NCI-H146 treated with DMSO at 0.1 percent for 48 hours (cell line): Measurements from ENCODE around the gene PRKAB1.

Experiments
- DNase-seq: peaks from one replicate; lab custom pipeline; 2025; ENCODE audit not compliant: unreplicated experiment; lab: John Stamatoyannopoulos, UW

The PRKAB1 gene

DNA sequence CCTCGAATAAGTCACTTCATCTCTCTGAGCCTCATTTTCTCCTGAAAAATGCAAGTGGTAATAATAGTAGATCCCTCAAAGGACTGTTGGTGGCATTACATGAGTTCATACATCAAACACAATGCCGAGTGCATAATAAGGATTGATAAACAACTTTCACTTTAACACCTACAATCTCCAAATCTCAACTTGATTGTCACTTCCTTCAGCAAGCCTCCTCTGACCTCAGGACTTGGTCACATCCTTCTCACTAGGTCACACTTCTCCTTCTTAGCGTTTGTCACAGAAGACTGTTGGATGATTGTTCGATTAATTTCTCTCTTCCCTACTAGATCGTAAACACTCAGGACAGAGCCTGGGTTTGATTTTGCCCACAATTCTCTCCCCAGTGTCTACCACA is 7.9 kb upstream of the PRKAB1 start:
- DNase-seq, result no peak

- DNase-seq, result peak; percentile 27
Observed at GRCh38 chr12:119661882-119662281, 6.1 kb upstream of the PRKAB1 start.

DNA sequence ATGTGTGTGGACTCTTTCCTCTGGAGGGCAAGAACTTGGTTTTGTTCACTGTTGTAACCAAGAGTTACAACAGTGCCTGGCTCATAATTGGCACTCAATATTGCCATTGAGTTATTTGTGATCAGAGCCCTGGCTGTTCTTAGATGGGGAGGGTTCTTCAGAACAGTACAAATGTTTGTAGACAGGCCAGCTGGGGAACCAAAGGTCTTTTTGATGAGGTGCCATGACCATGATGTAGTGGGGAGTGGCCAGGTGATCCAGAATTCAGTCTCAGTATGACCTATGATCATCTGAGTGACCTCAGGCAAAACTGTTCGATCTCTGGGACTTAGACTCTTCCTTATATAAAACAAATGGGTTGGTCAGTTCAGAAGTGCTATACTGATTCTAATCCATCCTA is 3.3 kb upstream of the PRKAB1 start:
- DNase-seq, result no peak

DNA sequence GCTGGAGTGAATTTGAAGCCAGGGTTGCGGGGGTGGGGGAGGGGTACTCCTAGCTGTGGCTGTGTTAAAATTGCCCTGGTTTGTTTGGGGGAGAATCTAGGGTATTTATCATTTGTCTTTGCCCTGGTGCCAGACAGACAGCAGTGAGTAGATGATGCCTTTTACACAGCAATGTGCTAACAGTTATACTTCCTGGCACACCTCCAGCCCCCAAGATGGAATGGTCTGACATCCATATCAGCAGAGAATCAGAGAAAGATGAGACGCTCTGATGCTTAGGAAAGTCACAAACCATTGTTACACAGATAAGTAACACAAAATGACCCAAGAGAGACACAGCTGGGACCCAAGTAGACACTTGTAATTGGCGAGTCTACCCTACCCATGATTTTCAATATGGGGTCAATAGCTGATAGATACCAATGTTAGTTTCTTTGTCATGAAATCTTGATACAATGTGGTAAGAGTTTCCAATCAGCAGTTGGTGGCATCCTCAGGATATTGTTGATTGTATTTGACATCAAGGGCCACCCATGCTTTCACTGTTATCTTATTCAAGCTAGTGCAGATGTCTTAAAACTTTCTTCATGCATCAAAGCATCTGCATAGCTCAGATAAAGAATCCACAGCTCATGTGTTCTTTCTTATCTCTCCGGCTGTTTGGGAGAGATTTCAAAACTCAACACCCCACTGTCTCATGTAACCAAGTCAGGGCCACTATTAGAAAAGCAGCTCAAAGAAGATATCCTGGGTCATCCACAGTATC is 2.6 kb upstream of the PRKAB1 start:
- no peak for DNase-seq

- DNase-seq, result no peak
Observed at GRCh38 chr12:119666226-119666795, 1.6 kb upstream of the PRKAB1 start.

DNA sequence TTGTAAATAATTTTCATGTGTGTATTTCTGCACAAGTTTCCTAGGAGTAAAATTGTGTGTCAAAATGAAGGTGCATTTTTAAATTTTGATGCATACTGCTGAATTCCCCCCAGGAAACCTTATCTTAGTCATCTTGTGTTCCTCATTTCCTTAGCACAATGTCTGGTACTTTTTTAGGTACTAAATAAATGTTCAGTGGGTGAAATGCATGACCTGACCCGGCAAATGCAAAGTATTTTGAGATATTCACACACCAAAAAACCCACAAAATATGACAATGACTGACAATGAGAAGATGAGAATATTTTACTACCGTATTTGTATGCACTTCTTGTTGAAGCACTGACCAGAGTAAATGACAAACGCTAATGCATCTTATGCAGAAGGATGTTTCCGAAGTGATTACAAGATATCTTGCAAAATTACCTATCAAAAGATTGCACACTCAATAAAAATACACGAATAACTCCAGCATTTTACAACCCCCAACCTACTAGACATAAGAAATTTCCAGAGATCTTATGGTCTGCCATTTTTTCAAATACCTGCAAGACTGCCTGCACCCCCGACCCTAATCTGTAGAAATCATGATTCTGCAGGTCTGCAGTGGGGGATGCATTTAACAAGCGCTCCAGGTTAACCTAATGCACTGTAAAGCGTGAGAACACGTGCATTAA is 895 bp upstream of the PRKAB1 start:
- no peak for DNase-seq

- peak; percentile 8 for DNase-seq
Observed at GRCh38 chr12:119668324-119668841, 450 bp downstream of the PRKAB1 start.

GRCh38 chr12:119669744-119670472 is 2.0 kb downstream of the PRKAB1 start:
- peak; percentile 75 for DNase-seq

DNA sequence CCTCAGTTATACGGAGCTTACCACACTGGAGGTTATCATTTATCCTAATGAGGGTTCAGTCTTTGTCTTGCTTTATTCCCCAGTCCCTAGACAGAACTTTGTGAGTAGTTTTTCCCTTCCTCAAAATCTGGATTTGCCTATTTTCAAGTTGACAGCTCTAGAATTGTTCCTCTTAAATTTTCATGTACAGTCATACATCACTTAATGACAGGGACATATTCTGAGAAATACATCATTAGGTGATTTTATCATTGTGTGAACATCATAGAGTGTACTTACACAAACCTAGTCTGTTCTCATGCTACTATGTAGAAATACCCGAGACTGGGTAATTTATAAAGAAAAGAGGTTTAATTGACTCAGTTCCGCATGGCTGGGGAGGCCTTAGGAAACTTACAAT is 3.1 kb downstream of the PRKAB1 start:
- DNase-seq, result no peak

GRCh38 chr12:119672194-119672593 is 4.3 kb downstream of the PRKAB1 start:
- DNase-seq, result no peak

- no peak for DNase-seq
Observed at GRCh38 chr12:119673634-119674033, 5.7 kb downstream of the PRKAB1 start.

DNA sequence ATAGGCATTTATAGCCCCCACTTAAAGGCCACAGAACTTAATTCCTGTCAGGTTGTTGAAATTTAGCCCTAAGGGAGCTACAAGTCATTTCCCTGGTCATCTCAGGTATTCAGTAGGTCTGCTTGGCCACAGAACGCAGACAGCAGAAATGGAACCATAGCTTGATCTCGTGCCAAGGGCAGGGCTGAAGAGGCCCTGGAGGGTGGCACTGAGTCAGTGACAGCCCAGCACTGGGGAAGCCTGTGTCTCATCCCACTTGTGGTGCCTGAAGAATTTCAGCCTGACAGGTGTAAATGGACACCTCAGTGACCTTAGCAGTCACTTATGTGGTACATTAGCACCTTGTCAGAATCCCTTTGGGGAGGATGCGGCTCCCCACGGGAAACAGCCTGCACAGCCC is 6.6 kb downstream of the PRKAB1 start:
- DNase-seq, result no peak

DNA sequence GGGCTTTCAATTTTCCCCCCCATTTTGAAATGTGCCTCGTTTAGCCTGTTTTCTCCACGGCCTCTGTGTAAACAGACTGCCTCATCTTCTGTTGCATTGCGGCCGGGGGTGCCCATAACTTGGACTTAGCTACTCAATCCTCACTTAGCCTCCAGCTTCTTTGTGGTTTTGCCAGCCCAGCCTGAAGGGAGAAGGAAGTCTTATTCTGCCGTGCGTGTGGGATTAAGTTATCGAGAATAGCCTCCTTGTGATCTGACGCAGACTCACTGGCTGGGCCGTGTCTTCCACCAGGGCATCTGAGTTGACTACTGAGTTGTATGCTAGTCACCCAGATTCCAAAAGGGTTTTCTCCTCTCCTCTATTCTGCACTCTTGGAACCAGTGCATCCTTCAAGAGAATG is 8.1 kb downstream of the PRKAB1 start:
- DNase-seq, result no peak

DNA sequence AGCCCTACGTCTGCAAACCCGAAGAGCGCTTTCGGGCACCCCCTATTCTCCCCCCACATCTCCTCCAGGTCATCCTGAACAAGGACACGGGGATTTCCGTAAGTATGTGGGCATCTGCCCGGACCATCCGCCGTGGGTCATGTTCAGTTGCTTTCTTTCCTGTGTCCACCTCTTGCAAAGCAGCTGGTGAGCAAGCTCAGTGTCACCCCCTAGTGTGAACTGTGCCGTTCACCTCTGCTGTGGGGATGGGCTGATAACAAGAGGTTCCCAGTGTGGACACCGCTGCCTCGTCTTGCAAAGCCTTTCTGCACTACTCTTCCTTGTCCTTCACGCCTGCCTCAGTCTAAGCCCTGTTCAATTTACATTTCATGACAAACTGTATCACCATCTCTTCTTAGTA is 8.6 kb downstream of the PRKAB1 start:
- no peak for DNase-seq

DNA sequence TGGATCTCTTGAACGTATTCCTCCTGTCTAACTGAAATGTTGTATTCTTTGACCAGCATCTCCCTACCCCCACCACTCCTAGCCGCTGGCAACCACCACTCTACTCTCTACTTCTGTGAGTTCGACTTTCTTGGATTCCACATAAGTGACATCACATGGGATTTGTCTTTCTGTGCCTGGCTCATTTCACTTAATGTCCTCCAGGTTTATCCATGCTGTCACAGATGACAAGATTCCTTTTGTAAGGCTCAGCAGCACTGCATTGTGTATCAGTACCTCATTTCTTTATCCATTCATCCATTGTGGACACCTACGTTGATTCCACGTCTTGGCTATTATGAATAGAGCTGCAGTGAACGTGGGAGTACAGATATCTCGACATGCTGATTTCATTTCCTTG is 10.5 kb downstream of the PRKAB1 start:
- no peak for DNase-seq

GRCh38 chr12:119679081-119679480 is 11.1 kb downstream of the PRKAB1 start:
- peak; percentile 89 for DNase-seq

DNA sequence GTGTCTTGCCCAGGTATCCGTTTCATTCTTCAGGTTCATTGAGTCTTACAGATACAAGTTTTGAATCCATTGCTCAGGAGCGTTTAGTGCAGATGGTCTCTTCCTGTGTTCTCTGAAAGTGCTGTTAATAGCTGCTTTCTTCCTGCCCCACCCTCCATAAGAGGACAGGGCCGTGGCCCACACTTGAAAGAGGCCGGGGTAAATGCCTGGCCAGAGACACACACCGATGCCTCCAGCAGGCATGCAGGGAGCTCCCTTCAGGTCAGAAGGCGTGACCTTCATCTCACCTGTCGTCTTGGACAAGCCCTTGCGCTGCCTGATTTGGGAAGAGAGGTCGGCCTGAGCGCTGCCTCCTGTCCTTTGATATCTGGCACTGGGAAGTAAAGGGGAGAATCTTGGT is 11.6 kb downstream of the PRKAB1 start:
- DNase-seq, result peak; percentile 60

DNA sequence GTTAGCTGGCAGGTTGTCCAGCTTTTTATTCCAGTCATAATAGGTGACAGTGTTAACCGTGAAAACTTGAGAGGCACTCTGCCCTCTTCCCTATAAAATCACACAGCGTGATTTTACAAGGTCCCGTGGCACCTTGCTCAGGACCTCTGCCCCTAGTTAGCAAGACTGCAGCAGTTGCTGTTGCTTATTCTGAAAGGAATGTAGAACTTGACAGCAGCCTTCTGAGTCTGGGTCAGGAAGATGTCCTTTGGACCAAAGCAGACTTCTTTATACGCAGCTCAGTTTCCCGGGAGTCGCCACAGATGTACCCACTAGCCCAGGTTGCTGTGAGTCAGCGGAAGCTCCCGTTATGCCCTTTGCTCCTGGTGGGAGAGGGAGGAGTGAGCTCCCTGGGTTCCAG is 13.2 kb downstream of the PRKAB1 start:
- no peak for DNase-seq

DNA sequence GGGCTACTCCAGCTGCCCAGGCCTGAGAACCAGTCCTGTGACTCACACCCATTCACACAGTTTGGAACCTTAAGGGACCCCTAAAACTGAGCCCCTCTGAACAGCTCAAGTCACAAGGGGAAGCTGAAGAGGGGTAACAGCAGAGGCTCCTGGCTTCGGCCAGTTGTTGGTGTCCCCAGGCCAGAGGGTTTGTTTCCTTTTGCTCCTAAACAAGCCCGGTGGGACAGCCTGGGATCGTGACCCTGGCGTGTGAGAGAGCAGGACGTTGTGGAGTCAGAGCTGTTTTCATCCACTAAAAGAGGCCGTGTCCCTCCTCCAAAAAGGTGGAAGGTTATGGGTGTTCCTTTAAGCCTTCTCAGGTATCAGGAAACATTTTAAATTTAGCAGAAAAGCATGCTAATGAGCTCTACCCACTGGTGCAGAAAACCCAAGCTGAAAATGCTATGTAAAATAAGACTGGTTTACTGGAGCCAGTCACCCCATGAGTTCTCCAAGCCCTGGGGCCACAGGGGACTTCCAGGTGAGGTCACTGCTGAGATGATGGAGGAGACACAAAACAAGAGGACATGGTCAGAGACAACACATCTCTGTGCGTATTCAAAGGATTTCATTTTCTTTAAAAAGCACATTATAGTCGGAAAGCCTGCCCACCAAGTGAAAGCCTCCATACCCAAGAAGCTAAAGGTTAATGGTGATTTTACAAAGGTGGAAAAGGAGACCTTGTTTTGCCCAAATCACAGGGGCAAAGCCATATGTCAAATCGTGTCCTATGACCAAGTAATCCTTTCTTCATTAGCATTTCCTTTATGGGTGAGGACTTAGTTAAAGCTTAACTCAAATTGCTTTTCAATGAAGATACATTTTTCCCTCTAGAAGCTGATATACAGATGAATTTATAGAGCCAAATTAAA is 14.1 kb downstream of the PRKAB1 start:
- no peak for DNase-seq

GRCh38 chr12:119682639-119683252 is 14.8 kb downstream of the PRKAB1 start:
- DNase-seq, result no peak
